Activated T-helper 2 cell treated with anti-CD3 and anti-CD28 coated beads, Interferon-gamma antibody, Interleukin-2, Interleukin-4, amounts not matched to agents 10 μg/mL and 5 μg/mL and 100 μg/mL, durations not matched to agents 14 hours and 24 hours and 36 hours (primary cell): Measurements from ENCODE around the gene GAS2L3. TPM values are rescaled to one million over a fixed set of nuclear protein-coding genes. Genes with fewer than 3 reads are reported as not detected.
"Not testable (repeated sequence)": the region's sequence is repeated elsewhere in the genome, so short reads cannot be mapped to it uniquely, and the experiment has no call there.

Experiments used
- DNase-seq: peaks from one replicate; pipeline ENCODE4 v3.0.0; 2021; ENCODE audit warnings: low spot score
- H3K27ac Mint-ChIP-seq: one replicate; pipeline ENCODE4 v1.8.0; 2021; ENCODE audit warnings: mixed read lengths
- H3K27me3 Mint-ChIP-seq: one replicate; pipeline ENCODE4 v1.8.0; 2021; ENCODE audit warnings: low read depth, mixed read lengths
- H3K36me3 Mint-ChIP-seq: one replicate; pipeline ENCODE4 v1.8.0; 2021; ENCODE audit warnings: low read depth, mixed read lengths
- H3K4me1 Mint-ChIP-seq: one replicate; pipeline ENCODE4 v1.8.0; 2021; ENCODE audit warnings: low read depth, mixed read lengths
- H3K4me3 Mint-ChIP-seq: one replicate; pipeline ENCODE4 v1.8.0; 2021; ENCODE audit warnings: low read depth, mild to moderate bottlenecking, moderate library complexity, mixed read lengths
- H3K9me3 Mint-ChIP-seq: one replicate; pipeline ENCODE4 v1.8.0; 2021; ENCODE audit warnings: mixed read lengths
- intact Hi-C: fragments of 100-400 bp; cut with micrococcal nuclease; formaldehyde crosslinking; loops from one replicate; pipeline ENCODE4 v1.15.1; 2023
- total RNA-seq: library from RNA; stranded (reverse); gene quantifications from 2 replicates; pipeline ENCODE4 v1.2.3, GENCODE V29; 2022

The GAS2L3 gene
- total RNA-seq, 1 donor from 2014 or later = 3.4 TPM

GRCh38 chr12:100584256-100584655 lies 10.8 kb downstream of the GAS2L3 start:
- Mint-ChIP-seq H3K4me3 (no peak overlapping the region), H3K27me3 (peaks cover 3% of the 10 kb centered on the region), H3K4me1 (no peaks in the 10 kb centered on the region), H3K36me3 (peaks cover 3% of the 10 kb centered on the region), H3K27ac (no peak overlapping the region), H3K9me3 (peaks cover 53% of the 10 kb centered on the region)
- intact Hi-C loops = no loop called here
- no peak for DNase-seq

- Mint-ChIP-seq H3K27me3 (no peaks in the 10 kb centered on the region), H3K4me3 (no peak overlapping the region), H3K9me3 (peaks cover 14% of the 10 kb centered on the region), H3K27ac (no peak overlapping the region), H3K36me3 (no peaks in the 10 kb centered on the region), H3K4me1 (no peaks in the 10 kb centered on the region)
- no peak for DNase-seq
- intact Hi-C loops = no loop called here
Measured at GRCh38 chr12:100591979-100592378, 18.5 kb downstream of the GAS2L3 start.

GRCh38 chr12:100593490-100593889 lies 20.0 kb downstream of the GAS2L3 start:
- no peak overlapping the region for H3K27ac Mint-ChIP-seq
- no peaks in the 10 kb centered on the region for H3K4me1 Mint-ChIP-seq
- no peaks in the 10 kb centered on the region for H3K27me3 Mint-ChIP-seq
- no peak overlapping the region for H3K4me3 Mint-ChIP-seq
- no peaks in the 10 kb centered on the region for H3K36me3 Mint-ChIP-seq
- H3K9me3 Mint-ChIP-seq = peaks cover 6% of the 10 kb centered on the region
- intact Hi-C loops = no loop called here
- no peak for DNase-seq

- H3K36me3 Mint-ChIP-seq = no peaks in the 10 kb centered on the region
- no peak for DNase-seq
- H3K27me3 Mint-ChIP-seq = peaks cover 2% of the 10 kb centered on the region
- intact Hi-C loops = no loop called here
- H3K27ac Mint-ChIP-seq = no peak overlapping the region
- H3K4me1 Mint-ChIP-seq = no peaks in the 10 kb centered on the region
- no peak overlapping the region for H3K4me3 Mint-ChIP-seq
- no peaks in the 10 kb centered on the region for H3K9me3 Mint-ChIP-seq
Measured at GRCh38 chr12:100601626-100602025, 28.1 kb downstream of the GAS2L3 start.

- H3K9me3 Mint-ChIP-seq, intact Hi-C loops, H3K27me3 Mint-ChIP-seq, H3K36me3 Mint-ChIP-seq, H3K4me1 Mint-ChIP-seq, H3K4me3 Mint-ChIP-seq, H3K27ac Mint-ChIP-seq, DNase-seq: not testable (repeated sequence)
Measured at GRCh38 chr12:100602997-100603396, 29.5 kb downstream of the GAS2L3 start.

- H3K9me3 Mint-ChIP-seq = no peaks in the 10 kb centered on the region
- no peak for DNase-seq
- intact Hi-C loops = no loop called here
- no peak overlapping the region for H3K27ac Mint-ChIP-seq
- no peak overlapping the region for H3K4me3 Mint-ChIP-seq
- H3K36me3 Mint-ChIP-seq = no peaks in the 10 kb centered on the region
- no peaks in the 10 kb centered on the region for H3K4me1 Mint-ChIP-seq
- peaks cover 6% of the 10 kb centered on the region for H3K27me3 Mint-ChIP-seq
Measured at GRCh38 chr12:100608776-100609175, 35.3 kb downstream of the GAS2L3 start.

- no peak for DNase-seq
- H3K27me3 Mint-ChIP-seq = peaks cover 6% of the 10 kb centered on the region
- no peak overlapping the region for H3K27ac Mint-ChIP-seq
- no peak overlapping the region for H3K4me3 Mint-ChIP-seq
- intact Hi-C loops = no loop called here
- H3K36me3 Mint-ChIP-seq = no peaks in the 10 kb centered on the region
- H3K4me1 Mint-ChIP-seq = no peaks in the 10 kb centered on the region
- no peaks in the 10 kb centered on the region for H3K9me3 Mint-ChIP-seq
Measured at GRCh38 chr12:100610666-100611430, 37.4 kb downstream of the GAS2L3 start.

GRCh38 chr12:100612606-100613005 lies 39.1 kb downstream of the GAS2L3 start:
- DNase-seq = no peak
- Mint-ChIP-seq H3K36me3 (no peaks in the 10 kb centered on the region), H3K27me3 (no peaks in the 10 kb centered on the region), H3K27ac (no peak overlapping the region), H3K9me3 (no peaks in the 10 kb centered on the region), H3K4me1 (no peaks in the 10 kb centered on the region), H3K4me3 (no peak overlapping the region)
- intact Hi-C loops = no loop called here

GRCh38 chr12:100624571-100624970 lies 51.1 kb downstream of the GAS2L3 start:
- H3K27me3 Mint-ChIP-seq = peaks cover 6% of the 10 kb centered on the region
- H3K9me3 Mint-ChIP-seq = no peaks in the 10 kb centered on the region
- no peak overlapping the region for H3K27ac Mint-ChIP-seq
- H3K4me1 Mint-ChIP-seq = peaks cover 12% of the 10 kb centered on the region
- H3K36me3 Mint-ChIP-seq = no peaks in the 10 kb centered on the region
- no peak for DNase-seq
- H3K4me3 Mint-ChIP-seq = no peak overlapping the region
- intact Hi-C loops = no loop called here

GRCh38 chr12:100632445-100632892 lies 59.0 kb downstream of the GAS2L3 start:
- no peak overlapping the region for H3K27ac Mint-ChIP-seq
- no peaks in the 10 kb centered on the region for H3K36me3 Mint-ChIP-seq
- DNase-seq = no peak
- no peak overlapping the region for H3K4me3 Mint-ChIP-seq
- intact Hi-C loops = no loop called here
- H3K9me3 Mint-ChIP-seq = no peaks in the 10 kb centered on the region
- no peaks in the 10 kb centered on the region for H3K27me3 Mint-ChIP-seq
- no peaks in the 10 kb centered on the region for H3K4me1 Mint-ChIP-seq

GRCh38 chr12:100633082-100633785 lies 59.8 kb downstream of the GAS2L3 start:
- not testable (repeated sequence) for H3K27me3 Mint-ChIP-seq, H3K4me1 Mint-ChIP-seq

GRCh38 chr12:100643246-100643645 lies 69.8 kb downstream of the GAS2L3 start:
- Mint-ChIP-seq H3K27ac (no peak overlapping the region), H3K36me3 (no peaks in the 10 kb centered on the region), H3K9me3 (no peaks in the 10 kb centered on the region), H3K4me1 (no peaks in the 10 kb centered on the region), H3K27me3 (no peaks in the 10 kb centered on the region), H3K4me3 (no peak overlapping the region)
- DNase-seq = no peak
- intact Hi-C loops = no loop called here

More at GRCh38 chr12:100633082-100633785, 59.8 kb downstream of the GAS2L3 start:
- intact Hi-C loops, H3K9me3 Mint-ChIP-seq, H3K36me3 Mint-ChIP-seq, H3K27ac Mint-ChIP-seq, DNase-seq, H3K4me3 Mint-ChIP-seq: not testable (repeated sequence)

GRCh38 chr12:100646896-100647295 lies 73.4 kb downstream of the GAS2L3 start:
- Mint-ChIP-seq H3K36me3 (no peaks in the 10 kb centered on the region), H3K9me3 (no peaks in the 10 kb centered on the region), H3K4me1 (no peaks in the 10 kb centered on the region), H3K27me3 (no peaks in the 10 kb centered on the region), H3K4me3 (no peak overlapping the region), H3K27ac (no peak overlapping the region)
- DNase-seq = no peak
- intact Hi-C loops = no loop called here
